NCI-H82 (cell line): Measurements from ENCODE around the gene RPRML.
"Not testable (repeated sequence)": the region's sequence is repeated elsewhere in the genome, so short reads cannot be mapped to it uniquely, and the experiment has no call there.

Experiments used
- DNase-seq: peaks from one replicate; lab custom pipeline; 2025; lab: John Stamatoyannopoulos, UW

The RPRML gene

DNA sequence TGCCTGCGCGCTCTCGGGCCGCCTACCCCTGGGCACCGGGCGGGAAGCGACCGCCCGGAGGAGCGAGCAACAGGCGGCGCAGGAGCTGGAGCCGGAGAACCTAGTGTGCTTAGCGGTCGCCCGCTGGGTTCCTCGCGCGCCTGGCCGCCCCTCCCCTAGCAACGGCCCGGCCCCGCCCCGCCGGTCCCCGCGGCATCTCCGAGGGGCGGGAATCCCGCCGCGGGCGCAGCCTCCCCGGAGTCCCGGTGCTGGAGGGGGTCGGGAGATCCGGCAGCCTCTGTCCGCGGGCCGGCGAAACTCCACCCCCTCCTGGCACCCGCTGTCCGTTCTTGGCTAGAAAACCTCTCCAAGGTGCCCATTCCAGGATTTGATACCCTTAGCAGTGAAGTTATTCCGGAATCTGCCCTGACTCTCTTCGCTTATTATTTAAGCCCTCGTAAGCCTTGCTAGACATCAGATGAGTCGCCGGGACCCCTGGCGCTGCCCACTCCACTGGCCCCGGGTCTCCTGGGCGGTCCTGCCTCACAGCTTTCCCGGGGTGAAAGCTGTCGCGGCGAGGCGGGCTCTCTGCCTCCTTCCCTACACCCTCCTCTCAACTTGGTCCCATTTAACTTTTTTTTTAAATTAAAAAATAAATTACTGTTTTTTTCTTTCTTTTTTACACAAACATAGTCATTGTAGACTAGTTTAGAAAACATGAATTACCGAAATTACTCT lies at the start of gene RPRML:
Gene RPRML (minus strand): TSS at position 107 of the 717 bp plus-strand sequence. CDS start 246 bp downstream, outside the sequence.
- peak; percentile 81 for DNase-seq

DNA sequence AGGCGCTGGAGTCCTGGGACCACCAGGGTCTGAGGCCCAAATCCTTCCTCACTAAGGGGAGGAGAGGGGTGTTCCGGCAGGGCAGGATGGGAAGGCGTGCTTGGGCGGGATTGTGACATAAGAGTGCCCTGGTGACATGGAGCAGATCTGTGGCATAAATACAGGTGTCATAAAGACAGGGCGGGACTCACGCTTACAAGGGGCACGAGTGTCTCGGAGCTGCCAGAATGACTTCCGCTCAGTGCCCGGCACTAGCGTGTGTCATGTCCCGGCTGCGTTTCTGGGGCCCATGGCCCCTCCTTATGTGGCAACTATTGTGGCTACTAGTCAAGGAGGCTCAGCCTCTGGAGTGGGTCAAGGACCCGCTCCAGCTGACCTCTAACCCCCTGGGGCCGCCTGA lies 37.9 kb upstream of the RPRML start:
- DNase-seq: not testable (repeated sequence)

DNA sequence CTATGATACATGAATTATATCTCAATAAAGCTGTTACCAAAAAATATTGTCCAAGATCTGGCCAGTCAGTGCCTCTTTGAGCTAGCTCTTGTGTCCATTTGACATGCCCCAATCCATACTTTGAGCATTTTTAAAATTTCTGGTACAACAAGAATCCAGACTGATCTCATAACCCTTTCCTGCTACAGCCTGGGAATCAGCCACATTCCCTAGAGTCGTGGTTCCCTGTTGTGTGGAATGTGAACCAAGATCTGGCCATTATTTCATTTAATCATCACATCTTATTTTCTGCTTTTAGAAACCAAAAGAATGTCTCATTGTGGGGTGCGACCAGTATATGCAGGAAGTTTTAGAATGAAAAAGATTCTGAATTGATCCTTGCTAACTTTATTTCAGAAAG lies 34.3 kb upstream of the RPRML start:
- DNase-seq: no peak

DNA sequence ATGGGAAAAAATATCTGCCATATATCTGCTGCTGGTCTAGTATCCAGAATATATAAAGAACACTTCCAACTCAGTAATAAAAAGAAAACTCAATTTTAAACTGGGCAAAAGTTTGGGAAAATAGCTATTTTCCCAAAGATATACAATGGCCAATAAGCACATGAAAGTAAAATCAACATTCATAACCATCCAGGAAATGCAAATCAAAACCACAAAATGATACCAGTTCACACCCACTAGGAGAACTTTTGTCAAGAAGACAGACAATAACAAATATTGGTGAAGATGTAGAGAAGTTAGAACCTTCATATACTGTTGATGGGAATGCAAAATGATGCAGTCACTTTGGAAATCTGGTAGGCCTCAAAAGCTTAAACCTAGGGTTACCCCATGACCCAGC lies 33.4 kb upstream of the RPRML start:
- DNase-seq: no peak

DNA sequence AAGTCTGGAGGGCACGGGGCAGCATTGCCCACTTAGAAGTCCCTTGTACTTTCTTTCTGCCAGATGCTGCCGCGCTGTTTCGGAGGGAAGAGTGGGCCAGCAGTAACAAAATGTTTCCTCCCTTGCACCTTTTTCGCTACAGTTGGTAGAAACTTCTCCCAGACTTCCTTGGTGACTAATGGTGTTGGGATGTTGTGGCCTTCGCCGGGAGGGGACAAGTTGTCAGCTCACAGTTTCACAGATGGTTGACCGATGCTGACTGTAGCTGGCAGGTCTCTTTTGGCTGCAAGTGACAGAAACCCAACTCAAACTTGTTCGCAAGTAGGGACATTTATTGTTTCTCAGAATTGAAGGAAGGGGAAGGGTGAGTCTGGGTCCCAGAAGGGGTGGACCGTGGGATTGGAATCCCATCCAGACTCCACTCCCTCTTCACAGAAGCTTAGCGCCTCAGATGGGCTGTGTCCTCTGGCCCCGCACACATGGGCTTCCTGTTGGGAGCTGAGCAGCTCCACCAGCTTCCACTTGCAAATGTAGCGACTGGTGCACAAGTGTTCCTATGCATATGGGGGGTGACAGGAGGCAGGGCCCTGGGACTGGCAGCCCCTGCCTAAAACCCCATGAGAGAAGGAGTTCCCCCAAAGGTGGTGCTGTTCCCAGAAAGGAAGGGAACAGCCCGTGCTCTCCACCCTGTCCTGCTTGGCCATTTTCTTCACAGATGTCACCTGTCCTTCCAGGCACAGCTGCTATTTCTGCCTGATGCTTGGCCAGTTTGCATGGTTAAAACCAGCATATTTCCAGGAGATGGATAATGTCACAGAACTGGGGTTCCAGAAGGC lies 30.9 kb upstream of the RPRML start:
- no peak for DNase-seq

DNA sequence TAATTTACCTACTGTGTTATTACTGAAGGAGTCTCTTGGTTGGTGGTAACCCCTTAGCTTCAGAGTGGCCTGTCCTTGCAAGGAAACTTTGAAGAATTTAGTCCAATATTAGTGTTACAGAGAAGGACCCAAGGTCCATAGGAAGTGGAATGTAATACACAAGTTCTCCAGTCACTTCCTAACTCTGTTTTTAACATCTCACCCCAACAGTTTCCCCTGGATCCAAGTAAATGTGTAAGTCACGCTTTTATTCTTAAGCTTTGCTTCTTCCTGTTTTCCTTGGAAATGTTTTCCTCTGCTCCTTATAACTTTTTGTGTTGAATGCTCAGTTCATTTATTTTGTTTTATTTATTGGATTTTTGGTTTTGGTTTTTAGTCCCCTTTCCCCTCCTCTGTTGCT lies 25.9 kb upstream of the RPRML start:
- no peak for DNase-seq

DNA sequence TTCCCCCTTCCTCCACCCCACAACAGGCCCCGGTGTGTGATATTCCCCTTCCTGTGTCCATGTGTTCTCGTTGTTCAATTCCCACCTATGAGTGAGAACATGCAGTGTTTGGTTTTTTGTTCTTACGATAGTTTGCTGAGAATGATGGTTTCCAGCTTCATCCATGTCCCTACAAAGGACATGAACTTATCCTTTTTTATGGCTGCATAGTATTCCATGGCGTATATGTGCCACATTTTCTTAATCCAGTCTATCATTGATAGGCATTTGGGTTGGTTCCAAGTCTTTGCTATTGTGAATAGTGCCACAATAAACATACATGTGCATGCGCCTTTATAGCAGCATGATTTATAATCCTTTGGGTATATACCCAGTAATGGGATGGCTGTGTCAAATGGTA lies 24.8 kb upstream of the RPRML start:
- DNase-seq: not testable (repeated sequence)

DNA sequence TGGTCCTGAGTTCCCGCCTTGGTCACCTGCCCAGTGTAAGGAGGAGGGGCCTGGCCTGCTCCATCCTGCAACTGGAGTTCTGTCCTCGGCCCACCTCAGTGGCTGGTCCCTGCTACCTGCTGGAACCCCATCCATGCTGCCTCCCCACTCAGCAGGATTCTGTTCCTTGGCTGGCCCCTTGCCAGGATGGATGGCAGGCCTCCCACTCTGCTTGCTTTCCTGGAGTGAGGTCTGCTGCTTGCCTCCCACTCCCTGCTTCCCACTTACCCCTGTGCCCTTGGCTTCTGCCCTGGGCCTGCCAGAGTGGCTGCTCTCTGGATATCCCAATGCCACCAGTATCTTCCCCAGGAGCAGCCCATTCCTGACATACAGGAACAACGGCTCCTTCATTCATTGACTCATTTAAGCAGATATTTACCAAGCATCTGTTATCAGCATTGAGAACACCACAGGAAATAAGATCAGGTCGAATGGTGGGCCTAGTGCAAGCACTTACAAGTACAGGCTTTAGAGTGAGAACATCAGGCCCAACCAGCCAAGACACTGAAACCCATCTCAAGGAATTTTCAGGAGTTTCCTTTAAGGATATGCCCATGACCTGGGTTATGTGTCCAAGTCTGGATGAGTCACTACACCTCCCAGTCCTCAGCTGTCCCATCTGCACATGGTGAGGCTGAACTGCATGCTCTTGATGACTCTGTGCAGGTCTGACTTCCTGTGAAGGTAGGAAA lies 17.0 kb upstream of the RPRML start:
- DNase-seq: no peak

DNA sequence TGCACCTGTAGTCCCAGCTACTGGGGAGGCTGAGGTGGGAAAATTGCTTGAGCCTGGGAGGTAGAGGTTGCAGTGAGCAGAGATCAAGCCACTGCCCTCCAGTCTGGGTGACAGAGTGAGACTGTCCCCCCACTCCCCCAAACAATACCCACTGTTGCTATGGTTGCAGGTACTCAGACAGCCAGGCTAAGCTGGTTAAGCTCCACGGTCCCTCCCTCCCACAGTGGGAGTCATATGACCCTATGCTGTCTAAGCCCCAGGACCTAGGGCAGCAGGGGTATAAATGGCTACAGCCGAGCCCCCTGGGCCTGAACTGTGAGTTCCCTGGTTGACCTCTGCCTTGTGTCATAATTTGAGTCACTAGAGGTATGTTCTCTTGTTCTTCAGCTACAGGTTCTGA lies 15.9 kb upstream of the RPRML start:
- peak; percentile 91 for DNase-seq

DNA sequence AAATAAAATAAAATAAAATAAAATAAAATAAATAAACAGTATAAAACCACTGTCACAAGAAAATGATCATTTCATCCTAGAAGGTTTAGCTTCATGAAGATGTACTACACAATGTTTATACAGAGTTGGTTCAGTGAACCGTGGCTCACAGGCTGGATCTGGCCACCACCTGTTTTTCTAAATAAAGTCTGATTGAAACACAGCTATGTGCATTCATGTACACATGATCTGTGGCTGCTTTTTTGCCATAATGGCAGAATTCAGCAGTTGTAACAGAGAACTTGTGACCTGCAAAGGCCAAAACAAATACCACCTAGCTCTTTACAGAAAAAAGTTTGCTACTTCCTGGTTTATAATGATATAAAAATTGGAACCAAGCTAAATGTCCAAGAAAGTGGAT lies 12.6 kb upstream of the RPRML start:
- DNase-seq: no peak

DNA sequence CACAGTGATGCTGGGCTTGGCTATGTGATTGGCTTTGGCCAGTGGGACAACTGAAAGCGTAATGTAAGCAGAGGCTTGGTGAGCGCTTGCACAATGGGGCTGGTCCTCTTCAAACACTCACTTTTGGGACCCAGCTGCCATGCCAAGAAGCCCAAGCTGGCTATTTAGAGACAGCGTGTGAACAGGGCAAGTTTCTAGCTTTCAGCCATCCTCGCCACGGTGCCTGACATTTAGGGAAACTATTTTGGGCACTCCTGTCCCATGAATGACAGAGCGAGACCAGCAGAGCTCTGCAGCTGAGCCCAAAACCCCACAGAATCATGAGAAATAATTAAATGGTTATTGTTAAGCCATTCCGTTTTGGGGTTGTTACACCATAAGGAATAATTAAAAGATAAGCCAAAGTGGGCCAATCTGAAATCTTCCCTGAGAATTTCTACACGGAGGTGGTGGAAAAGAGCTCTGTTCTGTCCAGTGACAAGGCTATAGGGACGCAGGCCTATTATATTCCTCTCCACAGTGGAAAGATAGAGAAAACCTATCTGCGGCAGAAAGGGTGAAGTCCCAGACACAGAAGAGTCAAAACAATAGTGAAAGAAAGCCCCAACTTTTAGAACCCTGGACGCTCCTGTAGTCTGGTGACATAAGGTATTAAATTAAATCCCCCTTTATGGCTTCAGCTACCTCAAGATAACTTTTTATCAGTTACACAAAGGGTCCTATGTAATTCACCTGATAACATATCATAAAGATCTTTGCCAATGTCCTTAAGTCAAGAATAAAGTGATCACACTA lies 10.8 kb upstream of the RPRML start:
- DNase-seq: no peak

DNA sequence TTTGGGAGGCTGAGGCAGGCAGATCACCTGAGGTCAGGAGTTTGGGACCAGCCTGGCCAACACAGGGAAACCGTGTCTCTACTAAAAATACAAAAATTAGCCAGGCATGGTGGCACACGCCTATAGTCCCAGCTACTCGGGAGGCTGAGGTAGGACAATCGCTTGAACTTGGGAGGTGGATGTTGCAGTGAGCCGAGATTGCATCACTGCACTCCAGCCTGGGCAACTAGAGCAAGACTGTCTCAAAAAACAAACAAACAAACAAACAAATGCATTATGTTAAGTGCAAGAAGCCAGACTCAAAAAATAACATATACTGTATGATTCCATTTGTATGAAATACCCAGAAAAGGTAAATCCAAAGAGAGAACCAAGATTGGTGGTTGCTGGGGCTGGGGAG lies 8.9 kb upstream of the RPRML start:
- DNase-seq: not testable (repeated sequence)

DNA sequence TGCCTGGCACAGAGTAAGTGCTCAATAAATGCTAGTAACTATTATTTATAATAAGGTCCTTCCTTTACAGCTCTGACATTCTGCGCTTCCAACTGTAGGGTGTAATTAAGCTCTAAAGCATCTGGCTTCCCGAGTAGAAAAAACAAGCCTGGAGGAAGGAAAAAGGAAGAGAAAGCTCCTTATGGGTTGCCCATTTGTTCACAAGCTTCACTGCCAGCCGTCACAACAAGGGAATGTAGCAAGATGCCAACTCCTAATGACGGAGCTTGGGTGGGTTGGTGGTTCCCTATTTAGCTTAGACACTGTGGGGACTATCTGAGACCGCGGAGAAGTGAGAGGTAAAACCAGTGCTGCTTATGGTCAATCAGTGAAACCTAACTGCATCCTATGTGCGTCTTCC lies 7.3 kb upstream of the RPRML start:
- DNase-seq: no peak

DNA sequence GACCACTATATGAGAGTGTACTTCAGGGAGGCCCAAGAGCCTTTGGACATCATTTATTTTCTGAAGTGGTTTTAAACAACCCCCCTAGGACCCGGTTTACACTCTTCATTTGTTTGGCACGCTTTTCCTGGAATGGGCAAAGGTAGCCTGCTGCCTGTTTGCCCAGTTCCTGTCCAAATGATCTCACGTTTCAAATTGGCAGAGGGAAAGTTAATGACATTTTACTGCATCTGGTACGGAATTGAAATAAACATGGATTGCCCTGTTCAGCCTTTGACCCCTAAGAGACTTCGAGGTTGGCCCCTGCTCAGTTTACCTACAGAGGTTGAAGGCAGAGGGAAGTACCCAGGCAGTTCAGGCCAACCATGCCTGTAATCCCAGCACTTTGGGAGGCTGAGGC lies 5.8 kb upstream of the RPRML start:
- no peak for DNase-seq

DNA sequence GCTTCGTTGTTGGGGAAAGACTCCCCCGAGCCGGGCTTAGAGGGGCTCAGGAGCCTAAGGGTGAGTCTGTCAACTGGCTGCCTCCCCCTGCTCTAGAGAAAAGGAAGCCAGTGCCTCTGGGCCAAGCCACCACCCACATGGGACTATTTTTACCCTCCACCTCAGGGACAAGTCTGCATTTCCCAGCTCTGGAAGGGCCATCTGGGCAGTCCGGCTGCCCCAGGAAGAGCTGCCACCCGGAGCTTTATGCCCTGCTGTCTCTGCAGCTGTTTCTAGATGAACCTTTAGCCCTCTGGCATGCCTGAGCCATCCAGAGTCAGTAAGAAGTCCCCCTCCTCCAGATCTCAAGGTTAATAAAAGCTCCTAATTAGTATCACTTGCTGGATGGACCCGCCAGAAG lies 5.3 kb upstream of the RPRML start:
- peak; percentile 67 for DNase-seq

DNA sequence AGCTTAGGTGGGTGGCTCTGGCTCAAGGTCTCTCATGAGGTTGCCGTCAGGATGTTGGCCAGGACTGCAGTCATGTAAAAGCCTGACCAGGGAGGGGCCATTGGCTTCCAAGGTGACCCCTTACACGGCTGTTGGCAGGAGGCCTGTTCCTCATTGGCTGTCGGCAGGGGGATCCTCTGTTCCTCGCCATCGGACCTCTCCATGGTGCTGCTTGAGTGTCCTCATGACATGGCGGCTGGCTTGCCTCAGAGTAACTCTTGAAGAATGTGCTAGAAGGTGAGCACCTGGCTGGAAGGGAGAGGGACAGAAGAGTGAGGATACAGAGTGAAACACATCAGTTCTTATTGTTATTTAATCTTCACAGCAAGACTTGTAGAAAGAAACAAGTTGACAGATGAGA lies 4.7 kb upstream of the RPRML start:
- DNase-seq: no peak

DNA sequence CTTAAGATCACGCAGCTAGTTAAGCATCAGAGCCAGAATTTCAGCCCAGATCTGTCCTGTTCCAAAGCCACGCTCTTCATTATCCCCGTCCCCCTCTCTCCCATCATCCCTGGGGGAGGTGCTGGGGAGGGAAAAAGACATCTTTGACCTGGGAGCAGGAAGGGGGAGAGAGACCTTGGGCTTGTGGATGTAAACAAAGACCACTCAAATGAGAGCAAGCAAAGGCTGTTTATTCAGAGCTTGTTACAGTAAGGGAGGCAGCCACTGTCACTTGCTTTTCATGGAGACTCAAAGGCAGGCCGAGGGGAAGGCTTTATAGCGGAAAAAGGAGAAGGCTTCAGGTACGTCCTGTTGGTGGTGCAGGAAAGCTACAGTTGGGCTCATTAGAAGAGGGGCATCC lies 3.5 kb upstream of the RPRML start:
- DNase-seq: peak; percentile 16

DNA sequence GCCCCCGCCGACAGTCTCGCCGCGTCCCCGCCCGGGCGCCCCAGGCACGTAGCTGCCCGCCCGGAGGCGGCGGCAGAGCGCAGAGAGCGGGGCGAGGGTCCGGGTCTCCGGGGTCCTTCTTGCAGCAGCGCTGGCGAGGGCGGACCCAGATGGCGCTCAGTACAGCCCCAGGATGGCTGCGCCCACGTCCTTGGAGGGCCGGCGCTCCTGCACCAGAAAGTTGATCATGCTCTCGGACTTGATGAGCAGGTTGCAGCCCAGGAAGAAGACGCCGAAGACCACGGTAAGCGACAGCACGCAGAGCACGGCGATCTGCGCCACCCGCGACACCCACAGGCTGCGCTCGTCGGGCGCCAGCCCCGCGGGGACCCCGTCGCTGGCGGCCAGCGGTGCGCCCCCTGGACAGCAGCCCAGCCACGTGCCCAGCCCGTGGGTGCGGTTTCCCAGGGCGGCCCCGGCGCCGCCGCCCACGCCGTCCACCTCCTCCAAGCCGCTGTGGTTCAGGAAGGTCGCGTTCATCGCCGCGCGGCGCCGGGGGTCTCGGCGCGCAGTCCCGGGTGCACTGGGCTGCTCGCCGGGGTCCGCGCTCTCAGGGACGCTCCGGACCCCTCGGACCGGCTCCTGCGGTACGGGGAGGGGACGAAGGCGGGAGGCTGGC lies 435 bp downstream of the RPRML start:
- peak; percentile 35 for DNase-seq

DNA sequence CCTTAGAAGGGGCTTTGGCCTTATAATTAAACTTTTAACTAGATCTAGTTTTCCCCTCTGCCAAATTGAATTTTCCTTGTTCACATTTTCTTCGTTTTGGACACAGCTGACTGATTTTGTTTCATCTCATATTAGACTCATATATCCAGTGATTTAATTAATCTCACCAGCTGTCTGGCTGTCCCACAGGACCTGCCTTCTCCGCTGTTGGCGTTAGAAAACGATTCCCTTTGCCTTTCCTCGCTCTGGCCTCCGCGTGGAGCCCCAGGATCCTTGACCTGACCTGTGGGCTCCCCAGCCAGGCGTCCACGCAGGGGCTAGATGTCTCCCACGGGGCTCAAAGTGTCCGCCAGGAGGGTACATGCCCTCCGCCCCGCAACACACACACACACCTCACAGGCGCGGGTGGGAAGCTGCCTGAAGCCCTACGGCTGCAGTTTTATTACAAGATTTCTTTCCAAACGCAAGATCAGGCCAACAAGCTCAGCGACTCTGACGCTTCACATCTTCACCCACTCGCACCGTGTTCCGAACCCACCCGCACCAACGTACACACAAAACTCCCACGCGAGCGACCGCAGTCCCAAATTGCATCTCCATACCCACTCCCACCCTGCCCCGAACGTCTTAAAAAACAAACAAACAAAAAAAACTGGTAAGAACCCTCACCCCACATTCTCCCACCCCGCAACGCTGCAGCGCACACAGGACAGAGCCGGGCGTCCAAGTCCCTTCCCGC lies 1.1 kb downstream of the RPRML start:
- peak; percentile 62 for DNase-seq

DNA sequence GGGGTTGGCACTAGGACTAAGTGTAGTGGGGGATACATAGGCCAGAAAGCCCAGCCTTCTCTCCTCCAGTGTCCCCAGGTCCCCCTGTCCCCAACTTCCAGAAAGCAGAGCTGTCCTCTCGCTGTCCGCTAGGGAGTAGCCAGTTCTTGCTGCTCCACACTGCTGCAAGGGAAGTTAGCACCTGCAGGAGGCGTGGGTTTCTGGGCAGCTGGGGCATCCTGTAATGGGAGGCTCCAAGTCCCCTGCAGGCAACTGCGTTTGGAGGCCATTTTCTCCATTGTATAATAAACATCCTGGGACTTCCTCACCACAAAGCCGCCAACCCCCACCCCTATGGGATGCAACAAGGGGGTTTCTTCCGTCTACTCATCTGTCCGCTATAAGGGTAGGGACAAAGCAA lies 1.7 kb downstream of the RPRML start:
- peak; percentile 83 for DNase-seq
